Liver (tissue), 9 donors: ENCODE measurements around the gene PER1. TPM values are rescaled to one million over a fixed set of nuclear protein-coding genes. Genes with fewer than 3 reads are reported as not detected.

ENCODE experiments used
- DNase-seq: peaks from one replicate; pipeline ENCODE4 v3.0.0-alpha.2; 2017; ENCODE audit warnings: low spot score
- H3K27ac ChIP-seq, 2 donors: one replicate each; pipeline ENCODE4 v1.7.0; 2013; ENCODE audit warnings: inconsistent platforms in 2 of 2, low read length in 2 of 2, control low read depth in 1 of 2, low read depth in 1 of 2, mild to moderate bottlenecking in 1 of 2
- H3K27me3 ChIP-seq, 4 donors: one replicate each; pipeline versions ENCODE4 v1.6.1 to v1.7.0; 2013; ENCODE audit warnings: low read length in 3 of 4, inconsistent platforms in 1 of 4, mild to moderate bottlenecking in 1 of 4, moderate library complexity in 1 of 4; ENCODE audit not compliant: control insufficient read depth in 4 of 4, insufficient read depth in 4 of 4
- H3K36me3 ChIP-seq, 4 donors: one replicate each; pipeline versions ENCODE4 v1.6.1 to v1.7.0; 2013; ENCODE audit warnings: low read length in 3 of 4, mild to moderate bottlenecking in 3 of 4, low read depth in 1 of 4, moderate library complexity in 1 of 4; ENCODE audit not compliant: control insufficient read depth in 4 of 4, insufficient read depth in 3 of 4
- H3K4me1 ChIP-seq, 4 donors: one replicate each; pipeline versions ENCODE4 v1.6.1 to v1.7.0; 2013; ENCODE audit warnings: low read length in 3 of 4, mild to moderate bottlenecking in 3 of 4, moderate library complexity in 1 of 4; ENCODE audit not compliant: control insufficient read depth in 4 of 4, insufficient read depth in 4 of 4
- H3K4me3 ChIP-seq, 3 donors: one replicate each; pipeline versions ENCODE4 v1.6.1 to v1.7.0; 2013; ENCODE audit warnings: low read length in 3 of 3, control low read depth in 1 of 3, low read depth in 1 of 3, mild to moderate bottlenecking in 1 of 3
- H3K9ac ChIP-seq, 2 donors: one replicate each; pipeline ENCODE4 v1.7.0; 2013; ENCODE audit warnings: low read length in 2 of 2, mild to moderate bottlenecking in 2 of 2, moderate library complexity in 2 of 2, control low read depth in 1 of 2, low read depth in 1 of 2
- H3K9me3 ChIP-seq, 4 donors: one replicate each; pipeline versions ENCODE4 v1.6.1 to v1.7.0; 2013; ENCODE audit warnings: low read length in 3 of 4; ENCODE audit not compliant: control insufficient read depth in 4 of 4
- ATF3 ChIP-seq: IDR thresholded peaks from 2 replicates; pipeline ENCODE4 v1.6.1; 2016; ENCODE audit warnings: antibody characterized with exemption
- CTCF ChIP-seq: fragments of 150-350 bp; IDR thresholded peaks from 2 replicates; pipeline ENCODE4 v1.5.1; 2017; ENCODE audit warnings: improper control_type of control experiment, low read depth, low read length; ENCODE audit not compliant: missing input control
- EGR1 ChIP-seq, 2 donors: IDR thresholded peaks; 2 replicates each; pipeline ENCODE4 v1.6.1; 2016 to 2018; ENCODE audit warnings: antibody characterized with exemption in 2 of 2, low read depth in 2 of 2
- FOXA1 ChIP-seq: IDR thresholded peaks from 2 replicates; pipeline ENCODE4 v1.6.1; 2016; ENCODE audit warnings: antibody characterized with exemption
- FOXA2 ChIP-seq: IDR thresholded peaks from 2 replicates; pipeline ENCODE4 v1.6.1; 2016; ENCODE audit warnings: antibody characterized with exemption
- GABPA ChIP-seq, 2 donors: IDR thresholded peaks in 1 of 2; conservative IDR thresholded peaks in 1 of 2; 2 replicates each; pipeline ENCODE4 v1.6.1; 2016; ENCODE audit warnings: antibody characterized with exemption in 2 of 2, mild to moderate bottlenecking in 1 of 2, moderate library complexity in 1 of 2
- HNF4A ChIP-seq, 2 donors: conservative IDR thresholded peaks; 2 replicates each; pipeline ENCODE4 v1.6.1; 2016; ENCODE audit warnings: antibody characterized with exemption in 2 of 2, mild to moderate bottlenecking in 2 of 2
- HNF4G ChIP-seq: IDR thresholded peaks from 2 replicates; pipeline ENCODE4 v1.6.1; 2016; ENCODE audit warnings: antibody characterized with exemption
- JUND ChIP-seq, 2 donors: IDR thresholded peaks; 2 replicates each; pipeline ENCODE4 v1.6.1; 2016; ENCODE audit warnings: antibody characterized with exemption in 2 of 2
- MAX ChIP-seq: IDR thresholded peaks from 2 replicates; pipeline ENCODE4 v1.6.1; 2016; ENCODE audit warnings: antibody characterized with exemption
- NR2F2 ChIP-seq: IDR thresholded peaks from 2 replicates; pipeline ENCODE4 v1.6.1; 2016; ENCODE audit warnings: antibody characterized with exemption
- RAD21 ChIP-seq, 2 donors: IDR thresholded peaks; 2 replicates each; pipeline ENCODE4 v1.6.1; 2016; ENCODE audit warnings: antibody characterized with exemption in 2 of 2, mild to moderate bottlenecking in 2 of 2
- REST ChIP-seq: IDR thresholded peaks from 2 replicates; pipeline ENCODE4 v1.6.1; 2016; ENCODE audit warnings: antibody characterized with exemption, mild to moderate bottlenecking
- RXRA ChIP-seq, 2 donors: IDR thresholded peaks; 2 replicates each; pipeline ENCODE4 v1.6.1; 2017 to 2018; ENCODE audit warnings: antibody characterized with exemption in 2 of 2, mild to moderate bottlenecking in 1 of 2
- SP1 ChIP-seq: IDR thresholded peaks from 2 replicates; pipeline ENCODE4 v1.6.1; 2018; ENCODE audit warnings: antibody characterized with exemption, mild to moderate bottlenecking
- TAF1 ChIP-seq: conservative IDR thresholded peaks from 2 replicates; pipeline ENCODE4 v1.6.1; 2016; ENCODE audit warnings: antibody characterized with exemption, mild to moderate bottlenecking
- YY1 ChIP-seq: IDR thresholded peaks from 2 replicates; pipeline ENCODE4 v1.6.1; 2016; ENCODE audit warnings: antibody characterized with exemption, mild to moderate bottlenecking
- ZBTB33 ChIP-seq: IDR thresholded peaks from 2 replicates; pipeline ENCODE4 v1.6.1; 2016; ENCODE audit warnings: antibody characterized with exemption
- WGBS: extraction: QIAGEN DNeasy Blood & Tissue Kit; methylation state at CpG from one replicate; pipeline ENCODE4 v1.1.7; 2013; 5-methylcytosine and 5-hydroxymethylcytosine counted together
- polyA plus RNA-seq, 2 donors: library from polyadenylated mRNA; stranded (reverse) in 1 of 2; unstranded in 1 of 2; fragments of 200-250 nt in 1 of 2; fragments of >200 nt in 1 of 2; fragmentation: Nextera tagmentation in 1 of 2; extraction: Ambion mirVana in 1 of 2; gene quantifications; one replicate each; pipeline versions ENCODE4 v1.2.1 to v1.2.3, GENCODE V29; 2013 to 2015
- total RNA-seq, 2 donors: library from RNA; depleted of rRNA; stranded (reverse); fragments of >200 nt; gene quantifications; one replicate each; pipeline ENCODE4 v1.2.3, GENCODE V29; 2014
- donor health status: healthy.
- donor health status: healthy.
- donor health status: healthy.
- donor health status: healthy.
- donor health status: healthy.

The PER1 gene
- total and polyA plus RNA-seq, 4 donors, result 10.1 to 71.6 (median 29.7) TPM

GRCh38 chr17:8117367-8117979 is 34.7 kb downstream of the PER1 start (continued):
- TF ChIP-seq RAD21 (IDR thresholded peaks at IDR 0.05), result no peak
- TF ChIP-seq TAF1, result no peak
- TF ChIP-seq FOXA1, result no peak

GRCh38 chr17:8116776-8117175 is 35.4 kb downstream of the PER1 start:
- Histone ChIP-seq H3K27me3 (peaks cover 0 to 23% (median 4%) of the 10 kb centered on the region in 4 donors), H3K27ac (no peak overlapping the region), H3K9ac (no peak overlapping the region), H3K4me3 (no peak overlapping the region), H3K4me1 (peaks cover 11 to 36% (median 33%) of the 10 kb centered on the region in 4 donors), H3K9me3 (no peaks in the 10 kb centered on the region), H3K36me3 (no peaks in the 10 kb centered on the region)
- no peak for DNase-seq
- WGBS, result 38% methylated on average over 18 of the region's 18 CpGs
- no peak for TF ChIP-seq NR2F2
- TF ChIP-seq CTCF, result no peak
- no peak for TF ChIP-seq TAF1
- no peak for TF ChIP-seq GABPA (IDR thresholded peaks at IDR 0.05 in 1 of 2, conservative IDR thresholded peaks at IDR 0.05 in 1 of 2)
- TF ChIP-seq SP1, result no peak
- TF ChIP-seq JUND (IDR thresholded peaks at IDR 0.05), result no peak
- no peak for TF ChIP-seq MAX
- no peak for TF ChIP-seq YY1
- TF ChIP-seq REST, result no peak
- no peak for TF ChIP-seq RAD21 (IDR thresholded peaks at IDR 0.05)
- no peak for TF ChIP-seq RXRA (IDR thresholded peaks at IDR 0.05)
- no peak for TF ChIP-seq EGR1 (IDR thresholded peaks at IDR 0.05; ENCODE audit: low read depth in 2 of 2)
- TF ChIP-seq ZBTB33, result no peak
- TF ChIP-seq FOXA1, result no peak
- no peak for TF ChIP-seq FOXA2
- TF ChIP-seq HNF4G, result no peak
- no peak for TF ChIP-seq HNF4A (conservative IDR thresholded peaks at IDR 0.05)
- TF ChIP-seq ATF3, result no peak
